Left forelimb (tissue), 1 donor: ENCODE measurements around the gene ANXA2.
"Not testable (repeated sequence)": the region's sequence is repeated elsewhere in the genome, so short reads cannot be mapped to it uniquely, and the experiment has no call there.

Source experiments
- DNase-seq: peaks from one replicate; pipeline ENCODE4 v3.0.0-alpha.2; 2018; ENCODE audit warnings: low spot score

ANXA2 gene

DNA sequence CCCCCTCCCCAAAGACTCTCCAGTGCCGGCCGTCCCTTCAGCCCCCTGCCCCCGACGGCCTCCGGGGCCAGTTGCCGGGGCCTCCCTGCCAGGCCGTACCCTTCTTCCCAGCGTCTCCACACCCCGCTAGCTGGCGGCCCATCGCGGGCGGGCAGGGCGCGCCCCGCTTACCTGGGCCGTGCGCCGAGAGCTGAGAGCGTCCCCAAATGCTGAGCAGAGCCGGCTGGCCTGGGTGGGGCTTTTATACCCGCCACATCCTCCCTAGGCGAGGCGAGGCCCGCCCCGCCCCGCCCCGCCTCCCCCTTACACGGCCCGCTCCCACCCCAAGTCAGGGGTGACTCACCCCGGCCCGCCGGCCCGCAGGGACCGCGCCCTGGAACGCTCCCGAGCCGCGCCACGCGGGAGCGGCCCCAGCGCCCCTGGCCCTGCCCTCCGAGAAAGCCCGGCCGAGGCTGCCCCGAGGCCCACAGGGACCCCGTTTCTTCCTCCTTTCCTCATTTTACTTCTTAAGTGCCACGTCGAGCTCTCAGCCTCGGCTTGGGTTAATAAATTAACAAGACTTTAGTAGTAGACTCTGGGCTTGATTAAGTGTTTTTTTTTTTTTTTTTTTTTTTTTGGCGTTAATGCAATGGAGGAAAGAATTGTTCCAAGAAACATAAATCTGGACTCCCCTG is at the start of gene ANXA2:
Gene ANXA2, minus strand, starts transcription at position 215 of the 674 bp plus-strand sequence. CDS start 11,911 bp downstream, outside the sequence.
- DNase-seq: peak; percentile 90

DNA sequence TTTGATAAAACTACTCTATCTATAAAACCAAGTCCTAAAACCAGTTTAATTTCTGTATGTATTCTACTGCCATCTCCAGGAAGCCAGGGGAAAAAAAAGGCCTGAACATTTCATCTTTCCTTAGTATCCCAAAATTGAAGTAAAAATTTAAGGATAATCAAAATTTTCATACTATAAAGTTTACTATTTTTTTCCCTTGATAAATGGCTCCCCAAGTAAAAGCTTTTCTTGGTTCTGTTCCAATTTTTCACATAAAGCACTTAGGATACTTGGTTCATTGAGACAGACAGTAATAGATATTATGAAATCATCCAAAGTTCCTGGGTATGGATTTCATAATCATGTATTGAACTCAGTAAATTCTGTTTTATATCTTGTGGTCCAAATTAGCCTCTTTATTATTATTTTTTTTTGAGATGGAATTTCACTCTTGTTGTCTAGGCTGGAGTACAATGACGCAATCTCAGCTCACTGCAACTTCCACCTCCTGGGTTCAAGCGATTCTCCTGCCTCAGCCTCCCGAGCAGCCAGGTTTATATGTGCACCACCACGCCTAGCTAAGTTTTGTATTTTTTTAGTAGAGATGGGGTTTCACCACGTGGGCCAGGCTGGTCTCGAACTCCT is 46.6 kb upstream of the ANXA2 start:
- DNase-seq: no peak

DNA sequence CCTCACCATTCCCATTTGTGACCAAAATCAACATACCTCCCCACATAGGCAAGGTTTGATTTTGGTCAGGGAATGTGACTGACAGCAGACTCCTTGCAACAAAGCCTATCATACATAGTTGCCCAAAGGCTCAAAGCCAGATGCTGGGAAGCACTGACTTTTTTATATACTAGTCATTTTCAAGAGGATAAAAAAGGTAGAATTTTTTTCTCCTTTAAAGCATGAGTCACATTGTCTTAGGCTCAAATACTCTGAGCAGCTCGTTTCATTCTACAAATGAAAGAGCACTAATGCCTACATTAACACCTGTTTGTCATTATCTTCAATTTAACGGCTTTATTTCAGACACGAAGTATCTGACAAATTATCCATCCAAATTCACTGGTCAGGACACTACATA is 45.0 kb upstream of the ANXA2 start:
- no peak for DNase-seq

DNA sequence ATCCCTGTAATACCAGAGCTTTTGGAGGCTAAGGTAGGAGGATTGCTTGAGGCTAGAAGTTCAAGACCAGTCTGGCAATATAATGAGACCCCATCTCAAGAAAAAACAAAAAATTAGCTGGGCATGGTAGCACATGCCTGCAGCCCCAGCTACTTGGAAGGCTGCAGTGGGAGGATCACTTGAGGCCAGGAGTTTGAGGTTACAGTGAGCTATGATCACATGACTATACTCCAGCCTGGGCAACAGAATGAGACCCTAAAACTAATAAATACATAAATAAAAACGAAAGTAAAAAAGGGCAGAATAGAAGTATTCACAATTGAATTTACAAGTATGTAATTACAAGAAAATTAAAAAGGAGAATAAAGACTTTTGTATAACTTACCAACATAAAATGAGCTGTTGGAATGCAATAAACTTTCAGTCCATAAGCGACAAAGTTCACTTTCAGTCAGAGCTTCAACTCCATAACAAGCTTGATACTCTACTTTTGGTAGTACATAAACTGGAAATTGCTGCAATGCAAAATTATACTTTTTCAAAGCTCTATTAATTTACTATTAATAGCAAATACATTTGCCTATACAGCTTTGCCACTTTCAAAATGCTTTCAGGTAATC is 44.4 kb upstream of the ANXA2 start:
- no peak for DNase-seq

DNA sequence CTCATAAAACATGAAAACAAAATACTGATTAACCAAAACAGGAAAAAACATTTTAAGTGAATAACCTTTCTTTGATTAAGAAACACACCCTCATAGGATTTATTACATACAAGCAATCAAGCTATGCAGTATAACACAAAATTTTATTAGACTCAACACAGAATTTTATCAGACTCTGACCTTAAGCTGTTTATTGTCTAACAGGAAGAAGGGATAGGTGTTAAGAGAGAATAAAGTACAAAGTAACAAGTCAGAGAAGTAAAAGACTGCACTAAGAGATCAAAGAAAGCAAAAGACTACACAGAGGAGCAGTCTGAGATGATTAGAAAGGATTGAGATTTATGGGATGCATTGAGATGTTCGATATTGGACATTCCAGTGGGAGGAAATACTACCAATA is 43.5 kb upstream of the ANXA2 start:
- DNase-seq: no peak

DNA sequence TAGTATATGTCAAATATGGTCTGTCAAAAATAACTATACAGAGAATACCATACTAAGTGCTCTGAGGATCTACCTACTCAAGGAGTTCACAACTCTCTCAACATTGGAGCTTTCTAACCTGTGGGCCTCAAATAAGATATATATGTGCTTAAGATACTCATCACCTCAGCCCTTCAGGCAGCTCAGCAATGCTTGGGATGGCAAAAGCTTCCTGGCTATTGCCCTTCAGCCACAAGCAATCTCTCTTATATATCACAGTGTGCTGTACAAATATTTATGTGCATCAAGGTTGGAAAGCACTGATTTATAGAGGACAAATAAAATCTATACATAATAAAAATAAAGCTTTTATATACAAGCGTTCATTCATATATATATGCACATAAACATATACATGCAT is 40.9 kb upstream of the ANXA2 start:
- DNase-seq: no peak

DNA sequence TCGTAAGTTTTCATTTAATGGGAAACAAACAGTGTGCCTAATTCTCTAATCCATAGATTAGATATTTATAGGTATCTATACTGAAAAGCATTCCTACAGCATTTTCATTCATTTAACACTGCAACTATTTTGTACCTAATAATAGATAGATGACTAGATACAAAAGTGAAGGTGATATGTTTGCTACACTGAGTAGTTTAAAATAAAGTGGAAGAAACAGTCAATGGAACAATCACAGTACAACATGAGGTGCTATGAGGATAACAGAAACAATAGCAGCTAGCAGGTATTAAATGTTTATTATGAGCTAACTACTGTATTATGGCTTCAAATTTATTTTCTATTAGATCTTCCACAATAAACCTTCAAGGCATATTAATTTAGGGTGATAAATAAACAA is 31.1 kb upstream of the ANXA2 start:
- no peak for DNase-seq

DNA sequence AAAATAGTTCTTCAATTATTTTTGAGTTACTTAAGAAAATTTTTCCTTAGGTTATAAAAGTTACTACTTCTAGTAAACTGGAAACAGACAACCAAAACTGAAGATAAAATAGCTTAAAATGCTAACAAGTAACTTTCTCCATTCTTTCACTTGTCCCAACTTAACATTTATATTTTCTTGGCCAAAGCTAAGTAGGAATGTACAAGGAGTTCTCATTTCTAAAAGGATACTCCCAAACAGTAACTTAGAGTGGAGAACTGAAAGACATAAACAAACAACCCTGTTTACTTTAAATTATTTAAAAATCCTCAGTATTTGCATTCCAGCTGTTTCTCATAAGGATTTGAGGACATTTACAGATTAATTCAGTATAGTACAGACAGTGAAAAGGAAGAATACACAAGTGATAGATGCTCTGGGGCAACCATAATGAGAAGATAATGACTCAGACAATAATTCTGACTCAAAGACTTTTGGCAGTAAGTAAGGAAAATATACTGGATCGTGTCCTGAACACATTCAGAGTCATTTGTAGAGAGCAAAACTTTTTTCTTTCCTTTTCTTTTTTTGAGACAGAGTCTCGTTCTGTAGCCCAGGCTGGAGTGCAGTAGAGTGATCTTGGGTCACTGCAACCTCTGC is 29.2 kb upstream of the ANXA2 start:
- DNase-seq: no peak

DNA sequence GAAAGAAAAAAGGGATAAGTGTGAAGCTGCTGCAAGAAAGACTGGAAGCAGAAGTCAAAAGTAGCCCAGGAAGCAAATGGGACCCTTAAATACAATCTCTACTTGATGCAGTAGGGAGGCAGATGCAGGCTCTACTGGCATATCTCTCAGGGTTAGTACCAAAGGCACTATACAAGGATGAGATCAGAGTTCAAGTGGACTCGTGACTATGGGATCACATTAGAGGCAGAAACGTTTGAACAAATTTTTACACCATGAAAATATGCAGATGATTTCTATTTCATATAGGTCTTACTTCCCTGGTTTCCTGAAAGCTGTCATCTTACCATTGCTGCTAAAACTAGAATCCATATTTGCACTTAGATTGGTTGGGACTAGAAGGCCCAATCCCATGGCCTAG is 27.7 kb upstream of the ANXA2 start:
- no peak for DNase-seq

DNA sequence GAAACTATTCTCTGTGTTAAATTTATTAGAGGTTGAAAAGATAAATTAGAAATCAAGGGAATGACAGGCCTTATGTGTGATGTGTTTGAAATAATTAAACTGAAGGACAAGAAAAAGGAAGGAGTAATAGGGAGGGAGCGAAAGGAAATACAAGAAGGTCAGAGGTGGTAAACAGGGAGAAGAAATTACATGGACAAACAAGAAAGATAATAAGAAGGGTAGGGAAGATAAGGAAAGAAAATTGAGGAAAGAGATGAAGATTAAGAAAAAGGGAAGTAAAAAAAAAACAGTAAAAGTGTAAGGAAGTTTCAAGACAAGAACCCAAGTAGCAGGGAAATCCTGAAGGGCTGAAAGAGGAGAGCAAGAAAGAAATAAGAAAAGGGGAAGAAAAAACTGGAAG is 26.2 kb upstream of the ANXA2 start:
- no peak for DNase-seq

DNA sequence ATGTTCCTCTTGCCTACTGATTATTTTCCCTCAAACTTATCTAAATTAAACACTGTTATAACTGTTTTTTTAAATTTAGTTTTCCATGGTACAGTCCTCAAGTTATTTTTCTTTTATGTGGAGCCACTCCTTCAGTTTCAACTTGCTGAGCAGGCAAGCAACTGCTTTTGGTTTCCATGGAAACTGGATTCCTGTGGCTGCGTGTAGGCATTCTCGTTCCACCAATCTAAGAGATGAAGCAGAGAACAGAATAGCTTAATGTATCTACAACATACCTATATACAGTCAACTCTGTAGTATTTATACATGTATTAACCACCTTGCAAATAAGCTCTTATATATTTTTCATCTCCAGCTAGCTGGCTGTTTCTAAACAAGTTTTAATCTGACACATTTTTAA is 25.8 kb upstream of the ANXA2 start:
- no peak for DNase-seq

DNA sequence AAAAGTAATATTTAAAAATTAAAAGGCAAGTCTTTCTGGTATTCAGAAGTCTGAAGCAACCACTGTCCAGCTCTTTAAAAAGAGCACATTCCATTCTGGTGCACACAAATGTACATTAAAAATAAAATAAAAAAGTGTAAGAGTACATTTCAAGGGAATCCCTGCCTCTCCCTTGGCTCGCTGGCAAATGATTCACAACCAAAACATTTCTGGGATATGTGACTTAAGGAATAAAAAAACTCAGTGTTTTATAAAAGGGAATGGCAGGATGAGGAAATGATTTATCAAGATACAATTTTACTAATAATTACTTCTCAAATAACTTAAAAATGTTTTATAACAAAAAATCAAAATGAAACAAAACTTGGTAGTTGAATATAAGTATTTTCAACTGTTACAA is 23.8 kb upstream of the ANXA2 start:
- no peak for DNase-seq

DNA sequence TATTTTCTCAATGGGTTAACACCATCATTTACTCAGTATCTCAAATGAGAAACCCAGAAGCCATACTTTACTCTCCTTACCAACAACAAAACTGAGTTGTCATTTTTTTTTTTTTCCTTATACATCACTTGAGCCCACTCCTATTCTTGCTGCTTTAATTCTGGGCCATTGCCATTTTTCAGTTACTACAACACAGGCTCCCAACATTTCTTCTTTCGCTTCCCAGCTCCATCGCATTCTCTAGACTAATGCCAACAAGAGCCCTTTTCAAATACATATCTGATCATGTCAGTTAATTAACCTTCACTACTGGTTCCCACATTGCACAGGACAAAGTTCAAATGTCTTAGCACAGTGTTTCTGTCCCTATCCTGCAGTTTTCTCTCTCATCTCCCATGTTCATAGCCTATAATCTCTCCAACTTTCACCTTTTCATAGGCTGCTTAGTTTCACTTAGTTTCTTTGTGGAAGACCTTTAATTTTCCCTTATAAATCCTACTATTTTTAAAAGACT is 22.5 kb upstream of the ANXA2 start:
- DNase-seq: no peak

DNA sequence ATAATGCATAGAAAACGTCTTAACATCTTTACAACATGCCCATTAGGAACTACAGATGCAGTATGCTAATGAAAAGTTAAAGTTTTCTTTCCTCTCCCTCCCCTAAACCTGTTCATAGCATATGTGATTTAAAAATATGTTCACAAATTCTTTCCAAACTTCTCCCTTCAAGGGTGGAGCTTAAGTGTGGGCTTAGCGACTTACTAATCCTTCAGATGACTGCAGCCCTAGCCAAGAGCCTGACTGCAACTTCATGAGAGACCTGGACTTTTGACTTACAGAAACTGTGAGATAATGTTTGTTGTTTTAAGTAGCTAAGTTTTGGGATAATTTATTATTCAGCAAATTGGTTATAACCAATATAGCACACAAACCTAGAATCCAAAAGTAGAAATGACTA is 22.0 kb upstream of the ANXA2 start:
- no peak for DNase-seq

DNA sequence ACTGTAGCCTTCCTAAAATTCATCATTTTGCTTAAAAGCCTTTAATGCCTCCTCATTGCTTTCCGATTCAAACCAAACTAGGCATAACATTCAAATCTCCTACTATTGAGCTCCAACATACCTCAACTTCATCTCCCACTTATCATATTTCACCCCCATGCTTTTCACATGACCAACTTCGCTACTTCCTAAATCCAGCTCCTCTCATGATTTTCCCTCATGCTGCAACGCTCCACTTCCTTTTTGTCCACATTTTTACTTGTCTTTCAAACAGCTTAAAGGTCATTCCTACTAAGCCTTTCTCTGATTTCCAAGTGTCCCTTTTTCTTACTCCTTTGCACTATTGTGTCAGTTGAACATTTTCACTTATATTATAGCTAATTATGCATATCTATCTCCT is 20.3 kb upstream of the ANXA2 start:
- DNase-seq: no peak

DNA sequence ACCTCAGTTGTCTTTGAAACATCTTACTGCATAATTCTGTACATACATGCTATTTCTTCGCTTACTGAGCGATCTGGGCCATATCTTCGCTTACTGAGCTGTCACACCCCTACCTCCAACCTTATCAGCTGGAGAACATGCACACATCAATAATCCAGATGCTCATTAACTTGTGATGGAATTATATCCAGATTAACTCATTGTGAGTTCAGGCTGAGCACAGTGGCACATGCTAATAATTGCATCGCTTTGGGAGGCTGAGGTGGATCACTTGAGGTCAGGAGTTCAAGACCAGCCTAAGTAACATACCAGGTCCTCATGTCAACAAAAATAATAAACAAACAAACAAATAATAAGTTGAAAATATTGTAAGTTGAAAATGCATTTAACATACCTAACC is 19.3 kb upstream of the ANXA2 start:
- no peak for DNase-seq

DNA sequence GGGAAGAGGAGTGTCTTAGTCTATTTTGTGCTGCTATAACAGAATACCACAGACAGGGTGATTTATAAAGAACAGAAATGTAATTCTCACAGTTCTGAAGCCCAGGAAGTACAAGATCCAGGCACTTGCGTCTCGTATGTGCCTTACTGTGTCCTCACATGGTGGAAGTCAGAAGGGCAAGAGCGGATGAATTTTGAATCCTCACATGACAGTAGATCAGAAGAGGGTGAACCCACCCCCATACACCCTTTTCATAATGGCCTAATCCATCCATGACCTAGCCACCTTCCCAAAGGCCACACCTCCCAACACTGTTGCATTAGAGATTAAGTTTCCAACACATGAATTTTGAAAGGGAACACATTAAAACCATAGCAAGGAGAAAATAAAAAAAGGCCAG is 18.7 kb upstream of the ANXA2 start:
- DNase-seq: no peak

DNA sequence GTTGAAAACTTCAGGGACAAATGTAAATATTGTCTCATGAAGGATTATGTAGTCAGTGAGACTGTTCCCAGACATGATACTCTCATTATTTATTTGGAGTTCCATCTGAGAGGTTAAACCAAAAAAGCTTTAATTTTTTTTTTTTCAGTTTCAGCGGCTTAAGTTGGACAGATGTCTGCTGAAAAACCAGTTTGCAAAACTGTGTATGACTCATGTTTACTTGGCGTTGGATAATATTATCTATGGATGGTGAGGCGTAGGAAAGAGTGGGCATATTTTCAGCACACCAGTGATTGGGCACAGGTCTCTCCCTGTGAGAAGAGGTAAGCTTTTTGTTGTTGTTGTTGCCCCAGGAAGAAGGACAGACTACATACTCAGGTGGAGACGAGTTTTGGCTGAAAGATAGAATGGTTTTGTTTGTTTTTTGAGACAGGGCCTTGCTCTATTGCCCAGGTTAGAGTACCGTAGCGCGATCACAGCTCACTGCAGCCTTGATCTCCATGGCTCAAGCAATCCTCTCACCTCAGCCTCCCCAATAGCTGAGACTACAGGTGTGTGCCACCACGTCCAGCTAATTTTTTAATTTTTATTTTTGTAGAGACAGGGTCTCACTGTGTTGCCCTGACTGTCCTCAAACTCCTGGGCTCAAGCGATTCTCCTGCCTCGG is 16.4 kb upstream of the ANXA2 start:
- no peak for DNase-seq

DNA sequence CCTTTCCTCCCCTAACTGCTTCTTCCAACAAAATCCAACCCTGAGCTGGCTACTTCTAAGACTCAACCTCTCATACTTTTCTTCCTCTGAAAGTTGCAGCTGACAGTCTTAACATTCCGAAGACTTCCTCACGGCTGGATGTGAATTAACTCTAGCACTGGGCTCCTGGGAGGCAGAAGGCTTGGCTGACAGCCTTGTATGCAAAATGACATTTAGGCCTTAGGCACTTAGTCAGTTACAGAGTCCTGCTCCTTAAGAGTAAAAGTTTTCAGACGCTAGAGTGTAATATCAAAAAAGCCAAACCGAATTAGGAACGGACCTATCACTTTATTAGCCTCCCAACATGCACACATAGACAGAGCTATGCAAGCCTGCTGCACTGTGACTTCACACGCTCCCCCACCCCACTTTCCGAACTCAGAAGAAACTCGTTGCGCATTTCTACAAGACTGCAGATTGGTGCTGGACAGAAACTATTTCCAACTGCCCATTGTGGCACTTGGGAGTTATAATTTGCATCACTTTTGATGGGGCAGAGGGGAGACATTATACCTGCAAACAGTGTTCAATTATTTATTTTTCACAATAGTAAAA is 15.5 kb upstream of the ANXA2 start:
- no peak for DNase-seq

DNA sequence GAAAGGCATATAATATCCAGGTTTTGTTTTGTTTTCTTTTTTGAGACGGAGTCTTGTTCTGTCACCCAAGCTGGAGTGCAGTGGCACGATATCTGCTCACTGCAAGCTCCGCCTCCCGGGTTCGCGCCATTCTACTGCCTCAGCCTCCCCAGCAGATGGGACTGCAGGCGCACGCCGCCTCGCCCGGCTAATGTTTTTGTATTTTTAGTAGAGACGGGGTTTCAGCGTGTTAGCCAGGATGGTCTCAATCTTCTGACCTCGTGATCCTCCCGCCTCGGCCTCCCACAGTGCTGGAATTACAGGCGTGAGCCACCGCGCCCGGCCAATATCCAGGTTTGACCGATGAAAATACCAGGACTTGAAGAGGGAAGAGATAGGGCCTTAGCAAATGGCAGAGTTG is 15.0 kb upstream of the ANXA2 start:
- DNase-seq: not testable (repeated sequence)

DNA sequence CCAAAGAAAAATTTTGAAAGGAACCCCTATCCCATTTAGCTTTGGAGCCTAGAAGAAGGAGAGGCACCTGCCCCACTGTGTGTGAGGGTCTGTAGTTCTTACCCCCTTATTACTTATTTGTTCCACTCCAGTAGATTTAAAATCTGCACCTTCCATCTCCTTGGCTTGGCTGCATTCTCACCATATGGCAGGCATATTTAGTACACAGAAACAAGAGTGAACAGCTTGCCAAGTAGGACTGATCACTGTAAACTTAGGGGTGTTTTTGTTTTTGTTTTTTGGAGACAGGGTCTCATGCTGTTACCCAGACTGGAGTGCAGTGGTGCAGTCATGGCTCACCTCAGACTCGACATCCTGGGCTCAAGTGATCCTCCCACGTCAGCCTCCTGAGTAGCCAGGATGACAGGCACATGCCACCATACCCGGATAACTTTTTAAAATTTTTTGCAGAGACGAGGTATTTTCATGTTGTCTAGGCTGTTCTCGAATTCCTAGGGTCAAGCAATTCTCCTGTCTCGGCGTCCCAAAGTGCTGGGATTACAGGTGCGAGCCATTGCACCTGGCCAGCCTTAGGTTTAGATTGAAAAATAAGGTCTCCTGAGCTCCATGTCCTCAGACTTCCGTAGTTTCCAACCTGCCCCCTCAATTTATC is 14.1 kb upstream of the ANXA2 start:
- DNase-seq: no peak
